GM19240 (cell line): Measurements from ENCODE around the gene VAV2.

Source experiments
- DNase-seq: peaks from one replicate; pipeline ENCODE4 v3.0.0; 2011; ENCODE audit warnings: low spot score; ENCODE audit not compliant: insufficient read length

Gene VAV2

GRCh38 chr9:133853331-133853730, 138.8 kb downstream of the VAV2 start:
- DNase-seq, result no peak

GRCh38 chr9:133852431-133852830, 139.7 kb downstream of the VAV2 start:
- no peak for DNase-seq

- no peak for DNase-seq
Measured at GRCh38 chr9:133851693-133852092, 140.4 kb downstream of the VAV2 start.

- no peak for DNase-seq
Measured at GRCh38 chr9:133850937-133851336, 141.2 kb downstream of the VAV2 start.

GRCh38 chr9:133850161-133850560, 142.0 kb downstream of the VAV2 start:
- no peak for DNase-seq

GRCh38 chr9:133849110-133849670, 142.9 kb downstream of the VAV2 start:
- DNase-seq, result no peak

GRCh38 chr9:133848471-133849109, 143.5 kb downstream of the VAV2 start:
- DNase-seq, result no peak

GRCh38 chr9:133846483-133847090, 145.5 kb downstream of the VAV2 start:
- no peak for DNase-seq

GRCh38 chr9:133845440-133845839, 146.7 kb downstream of the VAV2 start:
- no peak for DNase-seq

GRCh38 chr9:133844881-133845410, 147.2 kb downstream of the VAV2 start:
- DNase-seq, result no peak

- DNase-seq, result no peak
Measured at GRCh38 chr9:133844398-133844784, 147.7 kb downstream of the VAV2 start.

- no peak for DNase-seq
Measured at GRCh38 chr9:133843751-133844397, 148.2 kb downstream of the VAV2 start.

GRCh38 chr9:133843250-133843649, 148.9 kb downstream of the VAV2 start:
- DNase-seq, result no peak

- DNase-seq, result no peak
Measured at GRCh38 chr9:133842721-133843227, 149.3 kb downstream of the VAV2 start.

- DNase-seq, result no peak
Measured at GRCh38 chr9:133842174-133842573, 149.9 kb downstream of the VAV2 start.

- no peak for DNase-seq
Measured at GRCh38 chr9:133841167-133841812, 150.8 kb downstream of the VAV2 start.

- no peak for DNase-seq
Measured at GRCh38 chr9:133839822-133840329, 152.2 kb downstream of the VAV2 start.

- DNase-seq, result no peak
Measured at GRCh38 chr9:133838859-133839507, 153.1 kb downstream of the VAV2 start.

GRCh38 chr9:133837627-133838597, 154.2 kb downstream of the VAV2 start:
- no peak for DNase-seq

- no peak for DNase-seq
Measured at GRCh38 chr9:133836818-133837217, 155.3 kb downstream of the VAV2 start.
